Effector CD4-positive, alpha-beta T cell (primary cell): ENCODE data around the gene CCDC71L.

Experiments used
- DNase-seq: peaks from one replicate; pipeline ENCODE4 v3.0.0-alpha.2; 2020

Gene CCDC71L

GRCh38 chr7:106658316-106659165, 2.4 kb downstream of the CCDC71L start:
- no peak for DNase-seq

DNA sequence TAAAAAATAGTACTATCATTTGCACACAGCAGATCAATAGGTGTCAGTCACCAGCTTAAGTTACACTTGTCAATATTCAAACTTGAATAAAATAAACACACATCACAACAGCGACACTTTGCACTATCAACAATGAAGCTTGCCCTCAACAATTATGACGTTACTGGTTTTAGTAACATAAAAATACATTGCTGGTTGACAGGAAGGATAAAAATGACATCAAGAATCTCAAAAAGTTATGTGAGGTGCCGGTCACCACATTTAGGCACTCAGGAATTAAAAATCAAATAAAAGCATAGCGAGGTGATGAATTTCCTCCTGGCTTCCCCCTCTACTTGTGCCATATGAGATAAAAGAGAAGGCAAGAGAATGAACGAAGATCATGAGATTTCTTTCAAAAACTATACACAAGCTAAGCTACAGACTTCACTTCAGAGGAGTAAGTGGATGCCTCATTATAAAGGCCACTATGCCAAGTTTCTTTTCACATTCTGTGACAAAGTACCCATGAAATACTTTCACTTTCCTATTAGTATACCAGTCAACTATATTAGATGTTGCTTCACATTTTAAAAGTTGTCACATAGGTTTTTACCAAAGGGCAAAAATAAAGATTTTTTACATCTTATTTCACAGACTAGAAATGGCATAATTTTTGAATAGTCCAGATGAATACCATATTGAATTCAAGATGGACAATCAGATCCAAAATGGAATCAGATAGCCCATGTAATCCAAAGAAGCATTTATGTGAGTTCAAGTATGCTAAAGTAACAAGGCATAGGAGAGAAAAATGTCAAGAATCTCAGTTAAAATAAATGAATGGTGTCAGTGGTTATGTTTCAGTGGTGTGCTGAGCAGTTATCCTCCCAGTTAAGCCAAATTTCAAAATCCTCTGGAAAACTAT, 3.6 kb downstream of the CCDC71L start:
- no peak for DNase-seq

- DNase-seq, result no peak
These were observed 5.1 kb downstream of the CCDC71L start for GRCh38 chr7:106655703-106656498.

DNA sequence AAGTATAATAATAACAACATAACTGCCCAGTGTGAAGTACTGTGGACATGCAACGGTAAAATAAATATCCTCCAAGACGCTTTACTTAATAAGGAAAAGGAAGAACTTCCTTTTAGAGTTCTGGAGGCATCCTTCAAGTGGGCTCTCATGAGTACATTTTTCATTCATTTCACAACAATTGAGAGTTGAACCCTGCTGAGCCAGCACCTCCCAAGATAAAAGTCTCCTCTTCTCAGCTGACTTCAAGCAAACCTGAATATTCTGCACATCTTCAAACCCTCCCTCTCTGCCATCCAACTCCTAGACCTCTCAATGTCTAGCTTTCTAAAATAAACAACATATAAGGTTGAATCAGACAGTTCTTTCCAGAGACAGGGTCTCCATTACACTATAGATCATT, 7.5 kb downstream of the CCDC71L start:
- no peak for DNase-seq

GRCh38 chr7:106652909-106653308, 8.0 kb downstream of the CCDC71L start:
- no peak for DNase-seq

DNA sequence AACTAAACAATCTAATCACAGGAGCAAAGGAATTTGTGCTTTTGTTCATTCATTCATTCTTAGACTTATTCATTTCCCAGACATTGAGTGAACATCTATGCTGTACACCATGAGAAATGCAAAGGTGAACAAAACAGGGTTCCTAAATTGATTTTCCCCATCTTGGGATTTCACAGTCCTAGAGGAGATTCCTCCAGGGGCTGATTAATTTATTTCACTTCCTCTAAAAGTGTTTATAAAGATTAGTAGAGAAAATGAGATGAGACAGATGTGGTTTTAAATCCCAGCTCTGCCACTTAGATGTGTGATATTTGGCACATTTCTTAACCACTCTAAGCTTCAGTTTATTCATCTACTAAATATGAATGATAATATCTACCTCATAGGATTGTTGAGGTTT, 8.9 kb downstream of the CCDC71L start:
- DNase-seq, result no peak

- DNase-seq, result no peak
These were observed 14.7 kb downstream of the CCDC71L start for GRCh38 chr7:106646256-106646655.

- DNase-seq, result no peak
These were observed 16.0 kb downstream of the CCDC71L start for GRCh38 chr7:106644999-106645398.

DNA sequence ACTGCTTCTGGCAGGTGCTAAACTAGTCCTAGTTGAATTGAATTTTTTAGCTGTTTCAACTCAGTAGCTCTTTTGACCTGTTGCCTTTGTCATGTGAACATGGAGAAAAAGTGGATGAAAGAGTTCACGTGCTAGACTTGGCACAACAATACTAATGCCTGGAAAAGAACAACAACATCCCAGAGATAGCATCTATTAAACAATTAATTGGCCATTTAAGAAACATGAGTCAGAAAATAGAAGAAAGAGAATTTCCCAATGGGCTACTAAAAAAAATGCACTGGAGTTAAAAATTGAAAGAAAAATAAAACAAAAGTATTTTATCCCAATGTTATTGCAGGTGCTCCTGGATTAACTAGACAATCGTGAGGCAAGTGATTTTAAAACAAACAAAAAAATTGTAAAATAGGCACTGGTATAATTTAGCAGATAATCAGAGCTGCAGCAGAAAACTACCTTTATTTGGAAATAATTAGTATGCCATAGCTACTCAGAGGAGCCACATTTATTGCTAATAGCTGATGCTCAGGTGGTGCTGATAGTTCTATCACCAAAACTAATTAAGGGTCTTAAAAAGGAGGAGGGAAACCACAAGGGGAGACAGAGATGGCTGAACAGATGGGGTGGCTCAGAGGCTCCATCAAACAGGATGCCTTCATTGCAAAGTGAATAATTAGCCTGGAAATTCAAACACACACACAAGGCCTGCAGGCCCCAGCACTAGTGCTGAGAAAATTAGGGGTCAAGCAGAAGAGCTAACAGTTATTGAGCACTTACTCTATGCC, 17.6 kb downstream of the CCDC71L start:
- DNase-seq, result no peak

DNA sequence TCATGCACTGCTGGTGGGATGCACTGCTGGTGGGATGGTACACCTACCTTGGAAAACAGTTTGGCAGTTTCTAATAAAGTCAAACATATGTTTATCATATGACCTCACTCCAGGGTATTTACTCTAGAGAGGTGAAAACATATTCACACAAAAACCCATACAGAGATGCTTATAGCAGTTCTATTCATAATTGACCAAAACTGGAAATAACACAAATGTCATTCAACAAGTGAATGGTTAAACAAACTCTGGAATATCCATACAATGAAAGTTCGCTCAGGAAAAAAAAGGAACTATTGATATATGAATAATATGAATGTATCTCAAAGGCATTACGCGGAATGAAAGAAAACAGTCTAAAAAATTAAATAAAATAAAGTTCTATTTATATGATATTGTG, 19.5 kb downstream of the CCDC71L start:
- no peak for DNase-seq

DNA sequence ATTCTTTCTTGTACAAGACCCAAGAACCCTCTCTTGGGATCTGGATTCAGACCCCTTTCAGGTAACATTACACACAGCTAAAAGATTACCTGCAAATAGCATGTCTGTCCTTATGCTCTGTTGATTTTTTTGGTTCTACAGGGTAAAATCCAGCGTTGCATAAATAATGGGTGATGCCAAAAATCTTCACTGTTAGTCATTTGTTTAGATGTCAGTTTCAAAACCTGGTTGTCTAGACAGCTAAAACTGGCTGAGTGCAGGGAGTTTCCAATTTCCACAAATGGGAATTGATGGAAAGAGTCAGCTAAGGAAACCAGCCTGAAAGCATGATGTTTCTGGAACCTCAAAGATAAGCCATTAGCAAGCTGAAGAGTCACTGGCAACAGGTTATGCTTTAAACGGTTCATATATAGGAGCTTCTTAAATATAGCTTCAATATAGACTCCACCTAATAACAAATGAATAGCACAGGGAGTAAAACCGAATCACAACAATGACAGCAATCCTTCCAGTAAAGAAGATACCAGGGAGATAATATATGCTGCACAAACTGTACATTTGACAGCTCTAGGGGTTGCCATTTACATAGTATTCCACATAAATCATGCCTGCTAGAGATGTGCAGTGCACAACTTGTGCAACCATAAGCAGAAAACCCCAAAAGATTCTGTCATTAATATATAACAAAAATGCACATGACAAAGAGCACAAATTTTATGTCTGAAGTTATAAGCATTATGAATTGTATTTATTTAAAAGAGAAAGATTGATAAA, 20.4 kb downstream of the CCDC71L start:
- DNase-seq, result no peak

DNA sequence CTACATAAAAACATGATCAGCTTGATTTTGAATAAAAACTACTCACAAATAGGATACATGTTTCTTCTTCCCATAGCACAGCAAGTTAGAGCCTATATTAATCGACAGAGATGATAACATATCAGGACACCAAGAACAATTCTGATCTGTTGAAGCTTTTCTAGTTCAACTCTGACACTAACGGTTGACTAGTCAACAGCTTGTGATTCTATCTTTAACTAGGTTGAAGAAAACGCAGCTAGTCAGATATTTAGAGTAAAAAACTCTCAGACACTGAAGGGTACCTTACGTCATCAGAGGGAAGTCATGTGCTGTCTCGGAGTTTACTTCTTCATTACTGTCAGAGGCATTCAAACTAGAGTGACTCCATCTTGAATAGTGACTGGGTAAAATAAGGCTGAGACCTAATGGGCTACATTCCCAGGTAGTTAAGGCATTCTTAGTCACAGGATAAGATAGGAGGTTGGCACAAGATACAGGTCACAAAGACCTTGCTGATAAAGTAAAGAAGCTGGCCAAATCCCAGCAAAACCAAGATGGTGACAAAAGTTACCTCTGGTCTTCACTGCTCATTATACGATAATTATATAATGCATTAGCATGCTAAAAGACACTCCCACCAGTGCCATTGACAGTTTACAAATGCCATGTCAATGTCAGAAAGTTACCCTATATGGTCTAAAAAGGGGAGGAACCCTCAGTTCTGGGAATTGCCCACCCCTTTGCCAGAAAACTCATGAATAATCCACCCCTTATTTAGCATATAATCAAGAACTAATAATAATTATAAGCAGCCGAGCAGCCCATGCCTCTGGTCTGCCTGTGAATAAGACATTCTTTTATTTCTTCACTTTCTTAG, 21.3 kb downstream of the CCDC71L start:
- no peak for DNase-seq

DNA sequence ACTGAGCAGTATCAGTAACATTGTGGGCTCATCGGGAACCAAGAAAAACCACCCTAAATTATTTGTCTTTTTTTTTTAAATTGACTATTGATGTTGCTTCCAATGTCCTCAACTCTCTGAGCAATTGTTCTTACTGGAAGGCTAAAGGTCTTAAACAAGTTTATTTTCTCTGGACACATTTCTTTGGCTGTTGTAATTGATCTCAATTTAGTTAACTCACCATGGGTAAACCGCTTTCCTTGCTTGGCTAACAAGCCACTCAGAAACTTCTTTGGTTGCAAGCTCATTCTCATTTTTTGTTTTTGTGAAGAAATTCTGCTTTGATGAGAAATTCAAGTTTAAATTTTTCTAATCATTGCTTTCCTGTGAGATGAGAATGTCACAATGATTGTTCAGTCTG, 25.5 kb downstream of the CCDC71L start:
- no peak for DNase-seq

- no peak for DNase-seq
These were observed 26.0 kb downstream of the CCDC71L start for GRCh38 chr7:106634958-106635357.

DNA sequence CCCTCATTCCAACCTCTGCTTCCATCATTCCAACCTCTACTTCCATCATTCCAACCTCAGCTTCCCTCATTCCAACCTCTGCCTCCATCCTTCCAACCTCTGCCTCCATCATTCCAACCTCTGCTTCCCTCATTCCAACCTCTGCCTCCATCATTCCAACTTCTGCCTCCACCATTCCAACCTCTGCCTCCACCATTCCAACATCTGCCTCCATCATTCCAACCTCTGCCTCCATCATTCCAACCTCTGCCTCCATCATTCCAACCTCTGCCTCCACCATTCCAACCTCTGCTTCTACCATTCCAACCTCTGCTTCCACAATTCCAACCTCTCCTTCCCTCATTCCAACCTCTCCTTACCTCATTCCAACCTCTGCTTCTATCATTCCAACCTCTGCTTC, 30.3 kb downstream of the CCDC71L start:
- no peak for DNase-seq

- DNase-seq, result no peak
These were observed 31.4 kb downstream of the CCDC71L start for GRCh38 chr7:106629516-106629915.

DNA sequence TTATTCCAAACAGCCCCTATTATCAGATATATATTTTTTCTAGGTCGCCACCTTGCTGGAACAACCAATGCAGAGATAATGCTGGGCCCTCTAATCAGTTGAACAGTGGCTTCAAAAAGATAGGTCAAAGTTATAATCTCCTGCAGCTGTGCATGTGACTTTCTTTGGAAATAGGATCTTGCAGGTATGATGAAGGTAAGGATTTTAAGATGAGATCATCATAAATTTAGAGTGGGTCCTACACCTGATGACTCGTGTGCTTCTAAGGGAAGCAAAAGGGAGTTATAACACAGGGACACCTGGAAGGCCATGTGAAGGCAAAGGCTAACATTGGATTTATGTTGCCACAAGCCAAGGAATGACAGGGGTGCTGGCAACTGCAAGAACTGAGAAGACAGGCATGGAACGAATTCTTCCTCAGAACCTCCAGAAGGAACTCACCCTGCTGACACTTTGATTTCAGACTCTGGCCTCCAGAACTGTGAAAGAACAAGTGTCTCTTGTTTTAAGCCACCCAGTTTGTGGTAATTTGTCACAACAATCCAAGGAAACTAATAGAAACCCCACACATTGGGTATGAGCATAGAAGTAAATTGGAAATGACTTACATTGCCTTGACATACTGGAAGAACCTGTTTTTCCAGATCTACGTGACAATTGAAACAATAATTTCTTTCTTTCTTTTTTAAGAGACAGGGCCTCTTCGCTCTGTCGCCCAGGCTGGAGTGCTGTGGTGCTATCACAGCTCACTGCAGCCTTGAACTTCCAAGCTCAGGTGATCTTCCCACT, 34.4 kb downstream of the CCDC71L start:
- DNase-seq, result no peak

DNA sequence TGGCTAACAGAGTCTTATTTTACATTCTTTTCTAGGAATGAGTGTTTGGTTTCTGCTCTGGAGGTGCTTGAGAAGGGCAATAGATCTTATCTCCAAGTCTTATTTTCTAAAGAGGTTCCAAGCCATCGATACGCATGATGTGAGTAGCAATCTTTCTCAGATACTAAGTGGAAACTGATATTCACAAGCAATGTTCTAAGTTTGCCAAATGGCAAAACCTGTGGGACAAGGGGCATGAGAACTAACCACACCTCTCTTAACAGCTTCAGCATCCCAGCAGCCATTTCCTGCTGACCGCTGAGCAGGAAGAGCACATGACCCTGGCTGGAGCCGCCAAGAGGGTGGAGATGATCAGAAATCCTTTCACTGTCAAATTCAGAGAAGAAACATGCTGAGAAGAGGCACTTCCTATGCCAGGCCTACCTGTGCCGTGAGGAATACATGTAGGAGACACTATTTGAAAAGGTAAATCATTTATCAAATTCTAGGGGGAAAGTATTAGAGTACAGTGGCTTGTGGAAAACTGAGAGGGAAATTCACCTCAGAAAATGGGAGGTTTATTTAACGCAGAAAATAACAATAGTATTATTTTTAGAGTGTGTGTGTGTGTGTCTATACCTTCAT, 35.2 kb downstream of the CCDC71L start:
- no peak for DNase-seq

GRCh38 chr7:106623853-106624252, 37.1 kb downstream of the CCDC71L start:
- DNase-seq, result no peak
